OCI-LY7 (cell line): ENCODE measurements around the gene PHF19. TPM values are rescaled to one million over a fixed set of nuclear protein-coding genes. Genes with fewer than 3 reads are reported as not detected.

Source experiments
- BruUV-seq: library from RNA; stranded (reverse); fragments of 400-500 nt; replicated peaks from 2 replicates; lab custom pipeline; 2021; lab: Mats Ljungman, UMichigan
- CTCF ChIA-PET: fragments of 300-600 bp; sonication (Branson Sonifier 250); formaldehyde crosslinking; loops from one replicate; lab custom pipeline; 2022; ENCODE audit warnings: antibody characterized with exemption; ENCODE audit not compliant: unreplicated experiment; lab: Charles Lee
- POLR2A ChIA-PET: fragments of 300-600 bp; sonication (Branson Sonifier 250); formaldehyde crosslinking; loops from one replicate; lab custom pipeline; 2022; ENCODE audit warnings: antibody characterized with exemption; lab: Charles Lee
- DNase-seq: peaks from one replicate; pipeline ENCODE4 v3.0.0-alpha.2; 2015; ENCODE audit warnings: low spot score
- H2AFZ ChIP-seq: fragments of 200-600 bp; sonication (generic), shearing (Covaris generic); 2 replicates; pipeline ENCODE4 v1.6.1; 2014; ENCODE audit warnings: mild to moderate bottlenecking, antibody characterized with exemption, low read length, moderate library complexity
- H3K27ac ChIP-seq: fragments of 200-600 bp; sonication (generic); 2 replicates; pipeline ENCODE4 v1.5.1; 2014; ENCODE audit warnings: mixed run types, low read depth, mild to moderate bottlenecking, moderate library complexity, low read length, inconsistent platforms; ENCODE audit not compliant: poor library complexity, severe bottlenecking
- H3K36me3 ChIP-seq: fragments of 200-600 bp; sonication (generic); 2 replicates; pipeline ENCODE4 v1.6.1; 2014; ENCODE audit warnings: mild to moderate bottlenecking, antibody characterized with exemption, low read length, moderate library complexity, mixed read lengths; ENCODE audit not compliant: insufficient read depth
- H3K4me1 ChIP-seq: fragments of 200-600 bp; sonication (generic); 2 replicates; pipeline ENCODE4 v1.5.1; 2014; ENCODE audit warnings: mild to moderate bottlenecking, low read length; ENCODE audit not compliant: insufficient read depth, poor library complexity, severe bottlenecking
- H3K4me2 ChIP-seq: fragments of 200-600 bp; sonication (generic); 2 replicates; pipeline ENCODE4 v1.6.1; 2014; ENCODE audit warnings: mild to moderate bottlenecking, low read length
- H3K4me3 ChIP-seq: fragments of 200-600 bp; sonication (generic); 2 replicates; pipeline ENCODE4 v1.5.1; 2014; ENCODE audit warnings: mild to moderate bottlenecking, low read depth, low read length; ENCODE audit not compliant: poor library complexity, severe bottlenecking
- H3K79me2 ChIP-seq: fragments of 200-600 bp; sonication (generic); 2 replicates; pipeline ENCODE4 v1.6.1; 2016; ENCODE audit warnings: low read depth, mild to moderate bottlenecking, low read length, moderate library complexity, mixed read lengths; ENCODE audit not compliant: insufficient read depth
- H3K9me2 ChIP-seq: fragments of 200-600 bp; sonication (generic); 2 replicates; pipeline ENCODE4 v1.6.1; 2016; ENCODE audit warnings: mild to moderate bottlenecking, low read length, mixed read lengths; ENCODE audit not compliant: insufficient read depth
- H3K9me3 ChIP-seq: fragments of 200-600 bp; sonication (generic); 2 replicates; pipeline ENCODE4 v1.6.1; 2014; ENCODE audit warnings: mild to moderate bottlenecking, mixed run types, low read length, mixed read lengths
- H4K20me1 ChIP-seq: fragments of 200-600 bp; sonication (generic); 2 replicates; pipeline ENCODE4 v1.6.1; 2014; ENCODE audit warnings: mild to moderate bottlenecking, antibody characterized with exemption, low read length, moderate library complexity, mixed read lengths; ENCODE audit not compliant: insufficient read depth
- EZH2phosphoT487 ChIP-seq: fragments of 200-600 bp; sonication (generic); IDR thresholded peaks from 2 replicates; pipeline ENCODE4 v1.6.1; 2018; ENCODE audit warnings: low read depth, borderline replicate concordance, mild to moderate bottlenecking, mixed run types, antibody characterized with exemption, low read length, moderate library complexity, mixed read lengths
- intact Hi-C: fragments of 100-400 bp; cut with micrococcal nuclease; formaldehyde crosslinking; loops from one replicate; pipeline ENCODE4 v1.10.0; 2022; ENCODE audit not compliant: unreplicated experiment
- total RNA-seq, 2 experiments: library from RNA; depleted of rRNA in 1 of 2; stranded (reverse); fragments of >200 nt in 1 of 2; shearing (Covaris generic) in 1 of 2; gene quantifications; 2 replicates each; pipeline ENCODE4 v1.2.3, GENCODE V29; 2014 to 2022
- TF ChIP-seq, protein P1 (sequence below): fragments of 200-600 bp; sonication (generic); conservative IDR thresholded peaks from 2 replicates; pipeline ENCODE4 v1.5.1; 2014; ENCODE audit warnings: mild to moderate bottlenecking, antibody characterized with exemption, low read length, moderate library complexity, mixed read lengths

PHF19 gene
- total RNA-seq, 2 experiments from 2014 or later, result 102 to 214 TPM

DNA sequence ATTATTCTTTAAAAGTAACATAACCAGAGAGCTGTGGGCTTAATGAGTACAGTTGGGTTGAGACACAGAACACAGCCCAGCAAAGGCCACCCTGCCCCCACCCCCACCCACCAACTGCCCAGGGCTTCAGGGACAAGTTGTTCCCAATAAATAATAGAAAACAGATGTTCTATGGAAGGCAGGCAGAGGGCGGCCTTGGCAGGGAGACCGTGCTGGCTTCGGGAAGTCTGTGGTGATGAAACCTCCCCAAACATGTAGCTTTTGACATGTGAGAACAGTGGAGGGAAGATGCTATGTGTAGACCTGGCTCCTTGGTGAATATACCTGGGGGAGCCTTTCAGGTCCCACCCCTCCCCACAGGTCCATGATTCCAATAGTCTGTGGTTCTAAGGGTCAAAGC is 39.6 kb upstream of the PHF19 start:
- CTCF ChIA-PET, result interaction anchor here (0.8 to 1.9 kb wide), 4 partner anchors 10 to 13 kb away, joined by 3 to 5 read pairs (median 4); no protein-coding TSS in a partner anchor
- 0 out of 2 replicates have a peak overlapping the region, but pooled peaks have one; percentile 24 for H3K4me2 ChIP-seq

DNA sequence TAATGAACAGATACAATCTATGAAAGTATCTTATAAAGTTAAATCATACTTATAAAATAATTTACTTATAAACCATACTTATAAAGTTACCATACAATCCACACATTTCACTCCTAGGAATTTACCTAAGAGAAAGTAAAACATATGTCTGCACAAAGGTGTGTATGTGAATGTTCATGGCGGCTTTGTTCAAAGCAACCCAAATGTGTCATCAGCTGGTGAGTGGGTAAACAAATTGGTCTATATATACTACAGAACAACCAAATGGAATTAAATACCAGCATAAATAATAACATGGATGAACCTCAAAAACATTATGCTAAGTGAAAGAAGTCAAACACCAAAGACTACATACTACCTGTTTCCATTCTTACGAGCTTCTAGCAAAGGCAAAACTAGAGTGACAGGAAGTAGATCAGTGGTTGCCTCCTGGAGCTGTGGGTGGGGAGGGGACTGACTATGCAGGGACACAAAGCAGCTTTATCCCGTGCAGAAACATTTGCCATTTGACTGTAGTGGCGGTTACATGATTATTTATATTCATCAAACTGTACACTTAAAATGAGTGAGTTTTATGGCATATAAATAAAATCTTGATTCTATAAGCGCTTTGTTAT is 39.0 kb upstream of the PHF19 start:
- ChIA-PET CTCF (no interaction called here), POLR2A (interaction anchor here (0.8 to 2.5 kb wide), 4 partner anchors 9 to 15 kb away, joined by 3 to 15 read pairs (median 4); partner anchors contain the start of gene TRAF1)

More for the DNA sequence above, 39.6 kb upstream of the PHF19 start:
- no TSS peak for BruUV-seq
- H4K20me1 ChIP-seq, result no peaks in the 10 kb centered on the region
- no peak overlapping the region for H2AFZ ChIP-seq
- intact Hi-C loops, result no loop called here
- no peak overlapping the region for H3K4me3 ChIP-seq
- peaks cover 40% of the 10 kb centered on the region for H3K36me3 ChIP-seq
- POLR2A ChIA-PET, result interaction anchor here (0.6 to 2.5 kb wide), 7 partner anchors 9 to 335 kb away, joined by 3 to 15 read pairs (median 4); partner anchors contain the start of gene TRAF1
- H3K4me1 ChIP-seq, result peaks cover 31% of the 10 kb centered on the region
- TF ChIP-seq, protein P1, sequence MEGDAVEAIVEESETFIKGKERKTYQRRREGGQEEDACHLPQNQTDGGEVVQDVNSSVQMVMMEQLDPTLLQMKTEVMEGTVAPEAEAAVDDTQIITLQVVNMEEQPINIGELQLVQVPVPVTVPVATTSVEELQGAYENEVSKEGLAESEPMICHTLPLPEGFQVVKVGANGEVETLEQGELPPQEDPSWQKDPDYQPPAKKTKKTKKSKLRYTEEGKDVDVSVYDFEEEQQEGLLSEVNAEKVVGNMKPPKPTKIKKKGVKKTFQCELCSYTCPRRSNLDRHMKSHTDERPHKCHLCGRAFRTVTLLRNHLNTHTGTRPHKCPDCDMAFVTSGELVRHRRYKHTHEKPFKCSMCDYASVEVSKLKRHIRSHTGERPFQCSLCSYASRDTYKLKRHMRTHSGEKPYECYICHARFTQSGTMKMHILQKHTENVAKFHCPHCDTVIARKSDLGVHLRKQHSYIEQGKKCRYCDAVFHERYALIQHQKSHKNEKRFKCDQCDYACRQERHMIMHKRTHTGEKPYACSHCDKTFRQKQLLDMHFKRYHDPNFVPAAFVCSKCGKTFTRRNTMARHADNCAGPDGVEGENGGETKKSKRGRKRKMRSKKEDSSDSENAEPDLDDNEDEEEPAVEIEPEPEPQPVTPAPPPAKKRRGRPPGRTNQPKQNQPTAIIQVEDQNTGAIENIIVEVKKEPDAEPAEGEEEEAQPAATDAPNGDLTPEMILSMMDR, result no peak
- no peak for TF ChIP-seq EZH2phosphoT487
- no peak overlapping the region for H3K27ac ChIP-seq
- DNase-seq, result no peak
- no peaks in the 10 kb centered on the region for H3K79me2 ChIP-seq
- H3K9me2 ChIP-seq, result no peaks in the 10 kb centered on the region
- no peaks in the 10 kb centered on the region for H3K9me3 ChIP-seq

More for the DNA sequence above, 39.0 kb upstream of the PHF19 start:
- Histone ChIP-seq H3K27ac (no peak overlapping the region), H3K79me2 (no peaks in the 10 kb centered on the region), H3K36me3 (peaks cover 44% of the 10 kb centered on the region), H4K20me1 (no peaks in the 10 kb centered on the region), H3K4me2 (peak overlapping the region; percentile 24; the same call in 1 of the 2 replicates), H3K9me2 (no peaks in the 10 kb centered on the region), H3K4me1 (peaks cover 25% of the 10 kb centered on the region), H3K4me3 (no peak overlapping the region), H3K9me3 (no peaks in the 10 kb centered on the region), H2AFZ (no peak overlapping the region)
- TF ChIP-seq, protein P1, result no peak
- no peak for TF ChIP-seq EZH2phosphoT487
- no TSS peak for BruUV-seq
- intact Hi-C loops, result no loop called here
- peak; percentile 31 for DNase-seq
